HG03159 (cell line): Measurements from ENCODE around the gene RDH5.

Source experiments
- ATAC-seq: cut with Tn5 transposase; IDR thresholded peaks from one replicate; pipeline ENCODE4 v1.9.1; 2021; ENCODE audit warnings: mild to moderate bottlenecking, moderate library complexity; ENCODE audit not compliant: unreplicated experiment

The RDH5 gene

GRCh38 chr12:55695349-55695748 lies 24.8 kb upstream of the RDH5 start:
- no peak for ATAC-seq

DNA sequence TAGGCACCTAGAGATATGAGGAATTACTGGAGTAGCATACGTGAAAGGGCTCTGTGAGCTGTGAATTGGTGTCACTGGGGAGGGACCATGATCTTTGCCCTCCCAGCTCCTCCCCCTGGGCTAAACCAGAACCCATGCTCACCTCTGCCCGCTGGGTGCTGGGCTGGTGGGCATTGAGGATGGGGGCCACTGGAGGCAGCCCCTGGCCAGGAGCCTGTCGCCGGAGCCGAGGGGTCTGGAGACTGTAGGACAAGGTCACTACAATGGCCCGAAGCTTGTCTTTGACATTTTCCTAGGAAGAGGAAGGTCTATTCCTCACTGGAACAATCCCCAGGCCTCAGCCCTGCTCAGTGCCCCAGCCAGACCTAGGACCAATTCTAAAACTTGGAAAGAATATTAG lies 24.1 kb upstream of the RDH5 start:
- no peak for ATAC-seq

- no peak for ATAC-seq
Observed at GRCh38 chr12:55696796-55697462, 23.3 kb upstream of the RDH5 start.

DNA sequence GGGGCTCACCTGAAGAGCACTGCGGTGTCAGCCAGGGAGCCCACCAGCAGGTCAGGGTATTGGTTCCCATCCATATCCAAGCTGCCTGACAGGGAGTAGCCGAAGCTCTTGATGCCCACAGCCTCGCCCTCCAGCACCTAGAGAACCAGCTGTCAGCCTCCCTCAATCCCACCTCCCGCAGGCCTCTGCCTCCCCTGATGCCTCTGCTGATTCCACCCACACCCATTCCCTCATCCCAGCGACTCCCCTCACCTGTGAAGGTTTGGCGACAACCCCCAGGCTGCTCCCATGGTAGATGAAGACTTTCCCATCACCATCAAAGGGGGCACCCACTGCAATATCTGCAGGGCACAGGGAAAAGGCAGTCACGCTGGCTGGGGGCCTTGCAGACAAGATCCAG lies 22.5 kb upstream of the RDH5 start:
- ATAC-seq: no peak

DNA sequence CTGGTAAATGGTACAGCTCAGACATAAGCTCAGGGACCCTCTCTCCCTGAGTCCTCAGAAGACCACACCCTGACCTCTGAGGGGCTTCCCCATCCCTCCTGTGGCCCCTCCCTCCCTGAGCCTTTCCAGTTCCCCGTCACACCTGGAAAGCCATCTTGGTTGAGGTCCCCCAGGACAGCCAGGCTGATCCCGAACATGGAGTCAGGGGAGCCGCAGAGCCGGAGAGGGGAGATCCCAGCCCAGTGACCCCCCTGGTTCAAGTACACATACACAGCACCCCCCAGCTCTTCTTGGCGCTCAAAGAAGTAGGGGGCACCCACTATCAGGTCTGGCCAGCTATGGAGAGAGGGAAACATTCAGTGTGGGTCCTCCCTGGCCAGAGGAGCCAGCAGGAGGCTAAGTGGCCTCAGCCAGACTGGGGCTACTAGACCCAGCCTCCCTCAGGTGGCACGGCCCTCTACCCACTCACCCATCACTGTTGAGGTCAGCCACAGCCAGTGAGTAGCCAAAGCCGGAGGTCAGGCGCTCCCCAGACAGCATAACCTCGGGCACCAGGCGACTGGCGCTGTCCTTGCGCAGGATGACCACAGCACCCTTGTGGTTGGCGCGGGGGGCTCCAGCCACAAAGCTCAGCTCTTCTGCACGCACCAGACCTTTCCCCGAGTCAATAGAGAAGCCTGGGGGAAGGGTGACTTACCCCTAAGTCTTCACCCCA lies 21.8 kb upstream of the RDH5 start:
- ATAC-seq: no peak

DNA sequence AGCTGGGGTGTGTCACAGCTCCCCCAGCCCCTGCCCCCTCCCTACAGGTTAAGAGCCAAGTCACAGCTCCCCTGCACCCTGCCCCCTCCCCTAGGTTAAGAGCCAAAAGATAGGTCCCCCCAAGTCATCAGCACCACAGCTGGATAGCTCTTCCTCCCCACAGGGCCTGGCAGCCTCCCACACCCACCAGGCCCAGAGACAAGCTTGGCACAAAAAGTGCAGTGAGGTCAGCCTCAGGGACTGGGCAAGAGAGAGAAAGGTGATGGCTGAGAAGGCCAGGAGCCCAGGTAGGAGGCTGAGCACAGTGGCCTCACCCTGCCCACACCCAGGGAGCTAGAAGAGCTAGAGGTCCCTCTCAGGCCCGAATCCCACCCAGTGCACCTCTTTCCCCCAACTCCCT lies 21.2 kb upstream of the RDH5 start:
- ATAC-seq: no peak

GRCh38 chr12:55699471-55700055 lies 20.6 kb upstream of the RDH5 start:
- ATAC-seq: no peak

DNA sequence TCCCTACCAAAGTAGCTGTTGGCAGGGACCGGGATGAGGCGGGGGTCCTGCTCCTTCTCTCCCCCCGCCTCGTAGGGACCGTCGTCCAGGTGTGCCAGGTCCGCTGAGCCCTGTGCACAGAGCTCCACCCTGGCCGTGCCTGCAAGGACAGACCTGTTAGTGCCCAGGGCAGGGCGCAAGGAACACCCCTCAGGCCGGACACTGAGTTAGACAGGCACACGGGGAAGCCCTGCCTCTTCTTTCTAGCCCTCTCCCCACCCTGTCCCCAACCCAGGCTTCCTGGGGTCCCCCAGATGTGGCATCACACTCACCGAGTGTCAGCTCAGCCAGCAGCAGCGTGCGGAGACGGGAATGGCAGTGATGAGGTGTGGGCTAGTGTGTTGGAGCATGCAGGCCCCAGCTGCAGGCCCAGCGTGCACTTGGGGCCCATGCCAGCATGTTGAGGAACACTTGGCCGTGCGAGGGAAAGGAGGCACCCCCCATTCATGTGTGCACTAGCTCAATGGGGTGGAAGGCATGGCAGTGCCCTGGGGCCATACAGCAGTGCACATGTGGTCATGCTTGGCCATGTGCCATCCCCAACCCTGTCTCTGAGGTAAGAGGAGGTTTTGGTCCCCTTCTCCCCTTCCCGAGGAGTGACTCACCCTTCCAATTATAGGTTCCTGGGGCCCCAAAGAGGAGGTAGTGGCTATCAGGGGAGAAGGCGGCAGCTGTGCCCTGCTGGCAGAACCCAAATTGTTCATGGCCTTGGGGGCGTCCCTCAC lies 19.8 kb upstream of the RDH5 start:
- no peak for ATAC-seq

GRCh38 chr12:55702861-55703260 lies 17.3 kb upstream of the RDH5 start:
- ATAC-seq: no peak

- no peak for ATAC-seq
Observed at GRCh38 chr12:55703288-55703687, 16.9 kb upstream of the RDH5 start.

DNA sequence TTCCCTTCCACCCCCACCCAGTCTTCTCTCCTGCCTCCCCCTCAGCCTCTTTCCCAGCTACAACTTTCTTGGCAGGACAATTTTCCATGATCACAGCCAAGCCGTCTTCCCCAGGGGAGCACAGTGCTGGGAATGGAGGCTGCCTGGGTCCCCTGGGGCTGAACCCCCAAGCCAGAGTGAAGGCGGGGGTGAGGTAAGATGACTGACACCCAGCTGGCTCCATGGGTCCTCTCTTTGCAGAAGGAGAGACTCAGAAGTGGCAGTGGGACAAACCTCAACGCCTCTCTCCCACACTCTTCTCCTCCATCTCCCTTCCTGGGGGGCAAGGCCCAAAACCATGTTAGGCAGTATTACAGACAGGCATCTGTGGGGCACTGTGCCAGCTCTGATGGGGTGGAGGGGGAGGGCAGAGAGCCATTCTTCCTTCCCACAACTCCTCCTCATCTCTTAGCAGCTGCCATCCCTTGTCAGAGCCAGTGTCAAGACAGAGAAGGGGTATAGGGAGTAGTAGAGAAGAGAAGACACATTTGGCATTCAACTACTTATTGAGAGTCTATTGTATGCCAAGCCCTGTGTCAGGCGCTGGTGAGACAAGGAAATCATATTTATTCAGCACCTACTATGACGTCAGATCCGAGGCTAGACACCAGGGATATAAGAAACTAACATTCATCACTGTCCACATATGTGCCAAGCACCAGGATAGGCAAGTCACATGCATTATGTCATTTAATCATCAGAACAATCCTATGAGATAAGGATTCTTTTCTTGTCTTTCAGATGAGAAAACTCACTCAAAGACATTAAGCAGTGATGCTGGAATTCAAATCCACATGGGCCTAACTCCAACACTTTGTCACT lies 16.1 kb upstream of the RDH5 start:
- ATAC-seq: no peak

DNA sequence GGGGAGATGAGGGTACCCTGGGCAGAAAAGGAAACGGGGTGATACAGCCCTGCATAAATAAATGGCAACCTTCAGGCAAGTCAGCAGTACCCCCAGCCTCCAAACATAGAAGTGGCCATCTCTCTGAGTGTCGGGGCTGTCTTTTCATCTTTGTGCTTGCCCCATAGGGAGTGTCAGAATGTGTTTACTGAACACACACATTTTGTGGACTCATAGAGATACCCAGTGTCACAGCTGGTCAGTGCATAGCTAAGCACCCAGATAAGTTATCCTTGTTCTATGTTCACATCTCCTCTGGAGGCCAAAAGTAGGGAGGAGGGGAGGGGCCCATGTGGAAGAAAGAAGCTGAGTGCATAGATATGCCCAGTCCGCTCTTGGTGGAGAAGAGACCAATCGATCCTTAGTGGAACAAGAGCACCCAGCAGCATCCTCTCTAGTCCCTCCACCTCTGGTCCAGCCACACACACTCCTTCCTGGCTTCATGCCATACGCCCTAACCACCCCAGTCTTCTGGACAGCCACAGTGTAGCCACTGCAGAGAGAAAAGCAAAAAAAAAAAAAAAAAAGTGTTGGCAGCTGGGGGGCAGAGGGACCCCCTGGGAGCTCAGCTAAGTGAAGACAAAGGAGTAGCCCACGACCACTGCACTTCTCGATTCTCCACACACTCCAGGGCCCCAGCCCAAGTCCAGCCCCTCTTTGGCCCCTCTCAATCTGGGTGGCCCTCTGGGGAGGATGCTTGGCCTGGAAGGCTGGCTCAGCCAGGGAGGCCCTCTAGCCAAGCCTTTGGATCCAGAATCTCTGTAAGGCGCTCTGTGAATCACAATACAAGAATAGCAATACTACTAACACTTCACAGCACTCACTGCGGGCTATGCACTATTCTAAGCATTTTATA lies 15.1 kb upstream of the RDH5 start:
- no peak for ATAC-seq

GRCh38 chr12:55705782-55706402 lies 14.3 kb upstream of the RDH5 start:
- ATAC-seq: no peak

GRCh38 chr12:55706568-55707218 lies 13.5 kb upstream of the RDH5 start:
- no peak for ATAC-seq

DNA sequence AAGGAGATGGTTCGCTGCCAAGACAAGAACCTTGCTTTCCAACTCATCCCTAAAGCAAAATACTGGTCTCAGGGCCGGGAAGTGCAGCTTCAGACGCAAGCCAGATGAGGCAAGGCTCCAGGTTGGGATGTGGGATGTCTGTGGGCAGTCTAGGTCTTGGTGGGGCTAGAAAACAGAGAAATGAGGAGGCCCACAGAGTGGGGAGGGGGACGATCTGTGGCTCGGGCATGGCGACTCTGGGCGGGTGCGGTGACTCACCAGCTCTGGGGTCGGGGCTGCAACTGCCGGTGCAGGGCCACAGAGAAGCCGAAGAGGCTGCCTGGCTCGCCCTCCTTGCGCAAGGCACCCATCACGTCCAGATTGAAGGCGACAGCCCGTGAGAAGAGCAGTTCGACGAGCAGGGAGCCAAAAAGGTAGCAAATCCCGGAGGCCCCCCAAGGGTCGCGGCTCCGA lies 12.9 kb upstream of the RDH5 start:
- ATAC-seq: no peak

GRCh38 chr12:55707841-55708694 lies 12.1 kb upstream of the RDH5 start, which contains the start of gene ITGA7:
Gene ITGA7 (minus strand): TSS chr12:55707904. CDS start chr12:55707682, 222 bp downstream.
- ATAC-seq: no peak

GRCh38 chr12:55708695-55709233 lies 11.4 kb upstream of the RDH5 start:
- no peak for ATAC-seq
